Esophagus squamous epithelium (tissue), 4 donors: ENCODE results near the gene FZD2.

Experiments used
- CTCF ChIP-seq, 6 experiments: fragments of 450-650 bp in 4 of 6; fragments of 200-600 bp in 2 of 6; sonication (generic) in 2 of 6; IDR thresholded peaks; one replicate each; pipeline ENCODE4 v1.5.1; 2016 to 2019; ENCODE audit warnings: antibody characterized with exemption in 6 of 6, mild to moderate bottlenecking in 4 of 6, moderate library complexity in 4 of 6
- POLR2A ChIP-seq, 4 donors: fragments of 450-650 bp; IDR thresholded peaks; one replicate each; pipeline ENCODE4 v1.6.1; 2017; ENCODE audit warnings: antibody characterized with exemption in 4 of 4, mild to moderate bottlenecking in 4 of 4, moderate library complexity in 3 of 4

- TF ChIP-seq POLR2A (IDR thresholded peaks at IDR 0.05) (no peak), CTCF (IDR thresholded peaks at IDR 0.05) (no peak)
Measured at GRCh38 chr17:44546671-44547606, 10.3 kb upstream of the FZD2 start.
